AG09309 (cell line): ENCODE measurements around the gene UBE2H.
A peak's percentile ranks its signal among the peaks of the same experiment; 100 is the strongest.

ENCODE experiments used
- DNase-seq: peaks from one replicate; pipeline ENCODE4 v3.0.0-alpha.2; 2010; ENCODE audit warnings: low read depth
- H3K4me3 ChIP-seq: 2 replicates; pipeline ENCODE4 v1.5.1; 2011; ENCODE audit warnings: mild to moderate bottlenecking, low read depth, low read length, moderate library complexity; ENCODE audit not compliant: control insufficient read depth
- CTCF ChIP-seq: IDR thresholded peaks from 2 replicates; pipeline ENCODE4 v1.5.1; 2011; ENCODE audit warnings: mild to moderate bottlenecking, low read depth, low read length, inconsistent platforms; ENCODE audit not compliant: insufficient read depth, control insufficient read depth; ENCODE audit errors: missing control alignments

The UBE2H gene

DNA sequence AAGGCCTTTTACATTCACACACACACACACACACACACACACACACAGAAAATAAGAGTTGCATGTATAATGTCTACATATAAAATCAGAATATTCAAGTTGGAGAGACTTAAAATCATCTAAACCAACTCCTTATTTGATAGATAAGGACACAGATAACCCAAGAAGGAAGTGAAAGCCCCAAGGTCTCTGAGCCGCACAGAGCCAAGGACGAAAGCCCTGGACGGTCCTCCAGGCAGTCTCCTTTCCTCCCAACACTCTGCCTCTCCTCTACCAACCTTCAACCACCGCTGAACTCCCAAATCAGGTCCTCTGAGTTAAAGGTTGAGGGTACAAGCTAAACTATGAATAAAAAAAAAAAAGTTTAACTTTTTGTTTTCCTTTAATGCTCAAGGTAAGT lies 28.2 kb downstream of the UBE2H start:
- no peak for DNase-seq

GRCh38 chr7:129923709-129924108 lies 29.1 kb downstream of the UBE2H start:
- no peak overlapping the region for H3K4me3 ChIP-seq
- no peak for TF ChIP-seq CTCF
- DNase-seq: peak; percentile 46

More for the DNA sequence above, 28.2 kb downstream of the UBE2H start:
- TF ChIP-seq CTCF: no peak
- no peak overlapping the region for H3K4me3 ChIP-seq

DNA sequence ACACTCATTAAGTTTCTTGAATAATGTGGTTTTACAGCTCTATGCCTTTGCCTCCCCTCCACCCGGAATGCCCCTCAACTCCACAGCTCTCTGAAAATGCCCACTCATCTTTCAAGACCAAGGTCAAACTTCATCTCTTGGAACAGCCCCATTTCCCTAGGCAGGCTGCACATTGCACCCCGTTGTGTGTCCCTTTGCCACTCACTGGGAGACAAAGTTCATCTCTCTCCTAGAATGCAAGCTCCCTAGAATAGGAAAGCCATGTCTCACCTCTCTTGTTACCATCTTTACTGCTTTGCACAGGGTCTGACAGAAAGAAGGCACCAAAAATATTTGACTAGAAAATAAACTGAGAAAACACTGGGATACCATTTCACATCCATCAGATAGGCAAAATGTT lies 33.3 kb downstream of the UBE2H start:
- no peak for DNase-seq
- no peak for TF ChIP-seq CTCF
- no peak overlapping the region for H3K4me3 ChIP-seq

GRCh38 chr7:129918922-129919321 lies 33.8 kb downstream of the UBE2H start:
- TF ChIP-seq CTCF: no peak
- H3K4me3 ChIP-seq: no peak overlapping the region
- DNase-seq: no peak

- H3K4me3 ChIP-seq: no peak overlapping the region
- no peak for TF ChIP-seq CTCF
- DNase-seq: no peak
Measured at GRCh38 chr7:129917934-129918333, 34.8 kb downstream of the UBE2H start.

DNA sequence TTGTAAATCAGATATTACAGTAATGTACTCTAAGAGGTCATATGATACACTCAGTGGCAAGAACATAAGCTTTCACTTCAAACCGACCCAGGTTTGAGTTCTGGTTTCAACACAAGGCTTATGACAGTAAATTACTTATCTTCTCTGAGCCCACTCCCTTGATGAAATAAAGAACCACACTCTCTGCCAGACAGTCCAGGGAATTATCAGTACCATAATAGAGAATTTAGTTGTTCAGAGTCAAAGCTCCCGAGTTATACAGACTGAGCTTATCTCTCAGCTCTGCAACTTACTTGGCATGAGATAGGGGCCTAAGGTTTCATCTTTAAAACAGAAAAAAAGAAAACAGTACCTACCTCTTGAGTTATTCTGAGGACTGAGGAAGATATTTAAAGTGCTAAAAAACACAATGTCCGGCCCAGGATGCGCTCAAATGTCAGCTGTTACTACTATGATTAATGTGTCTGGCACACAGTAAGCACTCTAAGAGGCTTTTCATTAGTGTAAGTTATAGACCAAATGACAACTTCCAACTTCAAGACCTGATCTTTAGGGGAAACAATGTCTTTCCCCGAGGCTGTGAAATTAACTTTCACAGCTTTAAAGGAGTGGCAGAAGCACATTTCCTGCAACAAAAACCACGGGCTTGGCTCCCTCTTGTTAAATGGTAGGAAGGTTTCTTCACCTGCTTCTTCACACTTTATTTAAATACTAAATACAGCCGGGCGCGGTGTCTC lies 38.1 kb downstream of the UBE2H start:
- no peak for TF ChIP-seq CTCF
- DNase-seq: no peak

GRCh38 chr7:129913428-129913827 lies 39.3 kb downstream of the UBE2H start:
- no peak for TF ChIP-seq CTCF

More for the DNA sequence above, 38.1 kb downstream of the UBE2H start:
- H3K4me3 ChIP-seq: no peak overlapping the region

More at GRCh38 chr7:129913428-129913827, 39.3 kb downstream of the UBE2H start:
- no peak for DNase-seq
- H3K4me3 ChIP-seq: no peak overlapping the region
